Activated CD8-positive, alpha-beta memory T cell treated with anti-CD3 and anti-CD28 coated beads, Interleukin-2, amount 50 U/mL, for 1 hour (primary cell): Measurements from ENCODE around the gene ZNF425.
A peak's percentile ranks its signal among the peaks of the same experiment; 100 is the strongest.
"Not testable (repeated sequence)": the region's sequence is repeated elsewhere in the genome, so short reads cannot be mapped to it uniquely, and the experiment has no call there.

Experiments used
- DNase-seq: peaks from one replicate; pipeline ENCODE4 v3.0.0-alpha.2; 2020; ENCODE audit errors: extremely low read depth

ZNF425 gene

DNA sequence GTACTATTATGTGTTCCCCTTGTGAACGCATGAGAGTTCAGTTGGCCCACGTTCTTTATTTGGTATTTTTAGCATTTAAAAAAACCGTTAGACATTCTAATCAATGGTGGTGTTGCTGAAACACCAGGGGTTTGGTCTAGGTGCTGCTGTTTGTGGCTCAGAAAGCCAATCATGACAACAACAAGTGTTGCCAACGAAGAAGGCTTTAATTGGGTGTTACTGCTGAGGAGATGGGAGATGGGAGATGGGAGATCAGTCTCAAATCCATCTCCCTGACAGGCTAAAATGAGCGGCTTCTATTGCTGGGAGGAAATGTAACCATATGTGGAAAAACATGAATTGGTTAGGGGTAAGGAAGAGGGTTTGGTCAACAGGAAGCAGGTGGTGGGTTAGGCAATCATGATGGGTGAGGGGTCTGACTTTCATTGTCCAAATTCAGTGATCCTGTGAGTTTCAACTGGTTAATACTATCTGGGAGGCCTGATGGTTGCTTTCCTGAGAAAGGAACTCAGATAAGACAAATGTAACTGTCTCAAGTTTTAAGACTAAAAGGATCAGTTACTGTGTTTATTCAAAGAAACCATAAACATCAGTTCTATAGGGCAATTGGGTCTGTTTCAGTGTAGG lies 4.6 kb upstream of the ZNF425 start:
- no peak for DNase-seq

- no peak for DNase-seq
Measured at GRCh38 chr7:149126662-149127266, 640 bp upstream of the ZNF425 start.

DNA sequence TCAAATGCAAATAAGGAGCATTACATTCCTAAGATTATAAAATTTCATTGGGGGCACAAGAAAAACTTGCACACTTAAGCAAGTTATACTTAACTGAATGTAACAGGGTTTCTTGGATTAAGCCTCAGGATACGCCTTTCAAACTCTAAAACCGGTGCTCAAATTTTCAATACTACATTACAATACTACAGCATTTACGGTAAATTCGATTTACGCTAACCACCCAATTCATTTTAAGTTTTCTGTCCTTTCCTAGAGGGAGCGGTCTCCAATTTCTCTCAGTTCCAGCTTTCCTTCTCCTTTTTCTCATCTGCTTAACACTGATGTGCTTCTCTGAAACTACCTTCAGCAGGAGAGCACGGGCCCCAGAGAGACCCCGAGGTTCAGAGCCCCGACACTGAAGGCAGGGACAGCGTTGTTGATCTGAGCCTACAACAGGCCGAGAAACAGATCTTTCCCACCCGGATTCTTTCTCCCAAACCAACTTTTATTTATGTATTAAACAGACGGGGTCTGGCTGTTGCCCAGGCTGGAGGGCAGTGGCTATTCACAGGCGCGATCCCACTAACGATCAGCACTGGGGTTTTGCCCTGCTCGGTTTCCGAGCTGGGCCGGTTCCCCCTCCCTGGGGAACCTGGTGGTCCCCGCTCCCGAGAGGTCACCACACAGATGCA lies 798 bp downstream of the ZNF425 start:
- DNase-seq: no peak

- no peak for DNase-seq
Measured at GRCh38 chr7:149109969-149110368, 16.2 kb downstream of the ZNF425 start.

DNA sequence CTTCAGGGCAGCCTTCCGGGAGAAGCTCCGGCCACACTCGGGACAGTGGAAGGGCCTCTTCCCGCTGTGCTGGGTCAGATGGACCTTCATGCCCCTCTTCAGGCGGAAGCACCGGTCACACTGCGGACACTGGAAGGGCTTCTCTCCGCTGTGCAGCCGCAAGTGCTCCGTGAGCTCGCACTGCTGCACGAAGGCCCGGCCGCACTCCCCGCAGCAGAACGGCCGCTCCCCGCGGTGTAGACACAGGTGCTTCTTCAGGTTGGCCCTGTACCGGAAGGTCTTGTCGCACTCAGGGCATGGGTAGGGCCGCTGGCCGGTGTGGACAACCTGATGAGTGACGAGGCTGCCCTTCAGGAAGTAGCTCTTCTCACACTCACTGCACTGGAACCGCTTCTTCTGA lies 21.4 kb downstream of the ZNF425 start:
- no peak for DNase-seq

- no peak for DNase-seq
Measured at GRCh38 chr7:149104214-149104613, 21.9 kb downstream of the ZNF425 start.

DNA sequence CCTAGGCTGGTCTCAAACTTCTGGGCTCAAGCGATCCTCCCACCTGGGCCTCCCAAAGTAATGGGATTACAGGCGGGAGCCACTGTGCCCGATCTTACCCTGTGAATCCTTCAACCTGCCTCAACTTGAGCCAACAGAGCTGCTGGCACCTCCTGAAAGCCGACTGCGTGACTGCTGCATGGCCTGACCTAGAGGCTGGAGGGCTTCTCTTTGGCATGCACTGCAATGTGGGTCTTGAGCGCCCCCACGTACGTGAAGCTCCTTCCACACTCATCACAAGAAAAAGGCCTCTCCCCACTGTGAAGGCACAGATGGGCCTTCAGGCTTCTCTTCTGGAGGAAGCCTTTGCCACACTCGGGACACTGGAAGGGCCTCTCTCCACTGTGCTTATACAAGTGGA lies 22.7 kb downstream of the ZNF425 start:
- no peak for DNase-seq

GRCh38 chr7:149102666-149103065 lies 23.5 kb downstream of the ZNF425 start:
- no peak for DNase-seq

GRCh38 chr7:149100821-149101220 lies 25.3 kb downstream of the ZNF425 start:
- no peak for DNase-seq

- no peak for DNase-seq
Measured at GRCh38 chr7:149099058-149099457, 27.1 kb downstream of the ZNF425 start.

DNA sequence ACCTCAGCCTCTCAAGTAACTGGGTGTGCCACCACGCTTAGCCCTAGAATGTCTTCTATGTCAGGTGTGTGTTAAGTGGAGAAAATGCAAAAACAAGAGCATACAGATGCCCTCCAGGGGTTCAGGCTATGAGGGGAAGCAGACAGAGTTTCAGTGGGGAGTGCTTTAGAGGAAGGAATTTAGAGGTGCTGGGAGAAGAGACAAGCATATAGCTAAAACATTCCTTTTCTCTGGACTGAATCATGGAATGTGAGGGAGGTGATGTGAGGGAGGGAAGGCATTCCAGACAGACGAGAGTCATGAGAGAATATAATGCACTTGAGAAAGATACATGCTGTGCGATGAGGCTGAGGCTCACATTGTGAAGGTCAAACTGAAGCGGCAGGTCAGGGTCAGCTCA lies 29.0 kb downstream of the ZNF425 start:
- no peak for DNase-seq

GRCh38 chr7:149093228-149093627 lies 32.9 kb downstream of the ZNF425 start:
- DNase-seq: no peak

GRCh38 chr7:149092244-149092643 lies 33.9 kb downstream of the ZNF425 start:
- DNase-seq: not testable (repeated sequence)

DNA sequence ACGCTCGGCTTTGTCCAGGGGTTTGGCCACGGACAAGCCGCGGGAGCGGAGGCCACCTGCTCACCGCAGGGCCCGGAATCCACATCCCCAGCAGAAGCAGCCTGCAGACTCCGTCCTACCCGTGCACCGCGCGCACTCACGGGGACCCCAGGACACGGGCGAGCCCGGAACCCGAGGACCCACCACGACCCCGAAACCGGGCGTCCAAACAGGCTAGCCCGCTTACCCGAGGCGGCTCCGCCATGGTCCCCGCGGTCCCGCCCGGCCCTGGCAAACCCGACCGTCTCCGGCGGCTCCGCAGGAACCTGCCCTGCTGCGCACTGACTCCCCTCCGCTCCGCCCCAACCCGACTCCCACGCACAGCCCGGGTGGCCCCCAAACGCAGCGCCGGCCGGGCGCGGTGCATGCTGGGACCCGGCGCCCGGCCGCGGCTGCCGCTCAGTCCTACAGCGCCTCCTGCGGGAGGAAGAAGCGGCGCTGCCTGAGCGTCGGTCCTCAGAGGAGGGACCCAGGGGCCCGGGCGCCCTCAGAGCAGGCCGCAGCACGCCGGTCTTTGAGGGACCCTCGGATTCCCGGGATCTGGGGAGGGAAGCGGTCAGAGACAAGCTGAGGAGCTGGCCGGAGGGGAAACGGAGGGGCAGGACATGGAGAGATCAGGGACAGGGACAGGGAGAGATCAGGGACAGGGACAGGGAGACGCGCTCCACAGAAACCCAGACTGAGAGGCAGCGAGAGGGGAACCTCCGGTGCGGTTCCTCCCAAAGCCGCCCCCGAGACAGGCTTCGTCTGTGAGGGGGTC lies 35.5 kb downstream of the ZNF425 start, which contains the start of gene ZNF786:
TSS of gene ZNF786 (minus strand) at position 322 of the 799 bp plus-strand sequence. CDS start at position 244, 78 bp downstream.
- peak; percentile 76 for DNase-seq

GRCh38 chr7:149087376-149087775 lies 38.7 kb downstream of the ZNF425 start:
- no peak for DNase-seq

DNA sequence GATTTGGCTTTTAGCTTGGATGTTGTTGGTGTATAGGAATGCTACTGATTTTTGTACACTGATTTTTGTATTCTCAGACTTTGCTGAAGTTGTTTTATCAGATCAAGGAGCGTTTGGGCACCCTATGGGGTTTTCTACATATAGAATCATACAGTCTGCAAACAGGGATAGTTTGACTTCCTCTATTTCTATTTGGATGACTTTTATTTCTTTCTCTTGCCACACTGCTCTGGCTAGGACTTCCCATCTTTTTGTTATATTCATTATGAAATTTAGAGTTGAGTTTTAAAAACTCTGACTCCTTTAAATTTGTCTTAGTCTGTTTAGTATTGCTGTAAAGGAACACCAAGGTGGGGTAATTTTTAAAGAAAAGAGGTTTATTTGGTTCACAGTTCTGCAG lies 40.3 kb downstream of the ZNF425 start:
- no peak for DNase-seq

- DNase-seq: no peak
Measured at GRCh38 chr7:149084407-149084806, 41.7 kb downstream of the ZNF425 start.

GRCh38 chr7:149081914-149082313 lies 44.2 kb downstream of the ZNF425 start:
- no peak for DNase-seq

DNA sequence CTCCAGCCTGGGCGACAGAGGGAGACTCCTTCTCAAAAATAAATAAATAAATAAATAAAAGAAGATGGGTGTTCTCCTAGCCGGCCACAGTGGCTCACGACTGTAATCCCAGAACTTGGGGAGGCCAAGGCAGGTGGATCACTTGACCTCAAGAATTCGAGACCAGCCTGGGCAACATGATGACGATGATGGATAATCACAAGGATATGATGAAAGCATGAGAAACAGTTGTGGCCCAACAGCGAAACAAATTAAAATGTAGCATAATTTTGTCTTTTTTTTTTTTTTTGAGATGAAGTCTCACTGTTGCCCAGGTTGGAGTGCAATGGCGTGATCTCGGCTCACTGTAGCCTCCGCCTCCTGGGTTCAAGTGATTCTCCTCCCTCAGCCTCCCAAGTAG lies 48.5 kb downstream of the ZNF425 start:
- no peak for DNase-seq

- no peak for DNase-seq
Measured at GRCh38 chr7:149075286-149075685, 50.8 kb downstream of the ZNF425 start.

DNA sequence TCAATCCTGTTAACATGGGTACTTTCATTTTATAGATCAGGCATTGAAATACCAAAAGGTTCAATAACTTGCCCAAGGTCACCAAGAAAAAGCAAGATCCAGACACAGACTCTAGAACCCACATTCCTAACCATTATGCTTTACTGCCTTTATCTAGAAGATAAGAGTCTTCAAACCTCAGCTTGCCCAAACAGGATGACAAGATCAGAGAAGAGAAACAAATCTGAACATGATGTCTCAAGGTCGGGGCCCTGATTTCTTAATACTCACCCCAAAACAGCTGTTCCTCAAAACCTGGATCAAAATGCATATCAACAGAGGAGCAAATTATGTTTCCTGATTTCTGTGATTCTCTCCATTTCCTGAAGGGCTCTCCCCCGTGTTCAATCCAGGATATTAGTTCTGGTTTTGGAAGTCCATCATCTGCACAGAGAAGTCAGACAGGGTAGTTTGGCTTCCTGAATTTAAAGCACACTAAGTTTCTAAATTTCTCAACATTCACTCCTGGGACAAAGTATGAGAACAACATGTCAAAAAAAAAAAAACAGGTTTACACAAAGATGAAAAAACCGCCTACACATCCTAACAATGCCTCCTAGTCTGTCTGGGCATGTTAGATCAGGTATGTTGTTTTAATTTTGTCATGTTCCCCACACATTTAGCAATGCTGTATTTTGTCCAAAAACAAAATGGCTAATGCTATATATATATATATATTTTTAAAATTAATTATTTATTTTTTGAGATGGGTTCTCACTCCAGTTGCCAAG lies 51.8 kb downstream of the ZNF425 start:
- DNase-seq: no peak

DNA sequence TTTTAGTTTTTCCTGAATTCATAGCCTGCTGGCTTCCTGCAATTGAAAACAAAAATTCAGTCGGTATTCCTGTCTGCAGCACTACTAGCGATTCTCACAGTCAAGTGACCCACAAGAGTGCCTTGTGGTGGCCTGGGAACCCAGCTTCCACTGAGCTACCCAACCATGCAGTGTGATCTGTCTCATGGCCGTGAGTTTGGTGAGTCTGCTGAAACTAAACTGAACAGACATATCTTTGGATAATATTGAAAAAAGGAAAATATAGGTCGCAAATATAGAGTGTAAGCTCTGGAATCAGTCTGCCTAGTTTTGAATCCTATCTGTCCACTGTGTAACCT lies 53.7 kb downstream of the ZNF425 start:
- DNase-seq: no peak
